NCI-H2227 (cell line): ENCODE data around the gene PTF1A.

Source experiments
- DNase-seq: peaks from one replicate; lab custom pipeline; 2025; ENCODE audit not compliant: unreplicated experiment; lab: John Stamatoyannopoulos, UW

Gene PTF1A

GRCh38 chr10:23186178-23186577, 5.9 kb upstream of the PTF1A start:
- no peak for DNase-seq

- no peak for DNase-seq
Measured at GRCh38 chr10:23186697-23187096, 5.4 kb upstream of the PTF1A start.

GRCh38 chr10:23187155-23187554, 5.0 kb upstream of the PTF1A start:
- no peak for DNase-seq

- DNase-seq = no peak
Measured at GRCh38 chr10:23189024-23189423, 3.1 kb upstream of the PTF1A start.

GRCh38 chr10:23190872-23191763, 994 bp upstream of the PTF1A start:
- DNase-seq = no peak

GRCh38 chr10:23192712-23193434, 761 bp downstream of the PTF1A start:
- DNase-seq = peak; percentile 29

- no peak for DNase-seq
Measured at GRCh38 chr10:23193435-23194074, 1.4 kb downstream of the PTF1A start.

- DNase-seq = no peak
Measured at GRCh38 chr10:23194471-23194965, 2.4 kb downstream of the PTF1A start.

- DNase-seq = no peak
Measured at GRCh38 chr10:23194966-23195845, 3.1 kb downstream of the PTF1A start.

GRCh38 chr10:23195846-23196600, 3.9 kb downstream of the PTF1A start:
- DNase-seq = no peak

GRCh38 chr10:23196915-23197314, 4.8 kb downstream of the PTF1A start:
- no peak for DNase-seq

GRCh38 chr10:23197416-23197861, 5.3 kb downstream of the PTF1A start:
- DNase-seq = no peak

GRCh38 chr10:23198610-23198939, 6.5 kb downstream of the PTF1A start:
- no peak for DNase-seq

- no peak for DNase-seq
Measured at GRCh38 chr10:23198940-23199767, 7.0 kb downstream of the PTF1A start.

GRCh38 chr10:23199768-23200511, 7.8 kb downstream of the PTF1A start:
- DNase-seq = no peak

- DNase-seq = no peak
Measured at GRCh38 chr10:23200586-23200985, 8.5 kb downstream of the PTF1A start.

- DNase-seq = no peak
Measured at GRCh38 chr10:23200997-23201652, 9.0 kb downstream of the PTF1A start.

GRCh38 chr10:23201837-23202236, 9.7 kb downstream of the PTF1A start:
- no peak for DNase-seq
